Cardiac fibroblast (primary cell): Measurements from ENCODE around the gene NLRP1.

Source experiments
- DNase-seq, 2 donors: peaks; one replicate each; pipeline versions ENCODE4 v3.0.0 to v3.0.0-alpha.2; 2010; ENCODE audit warnings: low read depth in 2 of 2
- H3K4me3 ChIP-seq, 2 donors: replicated peaks in 1 of 2; 1 replicate in 1 of 2; 2 replicates in 1 of 2; pipeline ENCODE4 v1.5.1; 2011; ENCODE audit warnings: low read depth in 2 of 2, low read length in 2 of 2, mild to moderate bottlenecking in 2 of 2, moderate library complexity in 1 of 2
- CTCF ChIP-seq: IDR thresholded peaks from one replicate; pipeline ENCODE4 v1.5.1; 2011; ENCODE audit warnings: low read depth, mild to moderate bottlenecking, low read length, inconsistent platforms

Gene NLRP1

GRCh38 chr17:5526821-5527598, 57.3 kb downstream of the NLRP1 start:
- H3K4me3 ChIP-seq = no peak overlapping the region
- no peak for TF ChIP-seq CTCF
- peak; percentile 91 to 97 for DNase-seq

GRCh38 chr17:5523249-5523648, 61.1 kb downstream of the NLRP1 start:
- no peak for DNase-seq

GRCh38 chr17:5522476-5522875, 61.8 kb downstream of the NLRP1 start:
- DNase-seq = no peak
- TF ChIP-seq CTCF = no peak
- H3K4me3 ChIP-seq = no peak overlapping the region

More at GRCh38 chr17:5523249-5523648, 61.1 kb downstream of the NLRP1 start:
- no peak overlapping the region for H3K4me3 ChIP-seq
- no peak for TF ChIP-seq CTCF

GRCh38 chr17:5516060-5516792, 68.1 kb downstream of the NLRP1 start:
- no peak overlapping the region for H3K4me3 ChIP-seq
- DNase-seq = peak; percentile 84 to 98
- TF ChIP-seq CTCF = no peak

- no peak for TF ChIP-seq CTCF
- H3K4me3 ChIP-seq = no peak overlapping the region
- DNase-seq = no peak
Observed at GRCh38 chr17:5514976-5515375, 69.3 kb downstream of the NLRP1 start.

GRCh38 chr17:5513628-5514027, 70.7 kb downstream of the NLRP1 start:
- DNase-seq = no peak
- no peak overlapping the region for H3K4me3 ChIP-seq
- TF ChIP-seq CTCF = no peak
